ENCODE data around the gene BCAS3.

- TF ChIP-seq CTCF (IDR thresholded peaks at IDR 0.05) (no peak), POLR2A (IDR thresholded peaks at IDR 0.05) (no peak)
Measured at GRCh38 chr17:61009663-61010062, 332.0 kb downstream of the BCAS3 start.
